OCI-LY3 (cell line): ENCODE results near the gene CALU.

ENCODE experiments used
- EZH2phosphoT487 ChIP-seq: fragments of 200-600 bp; shearing (Covaris generic); IDR thresholded peaks from 2 replicates; pipeline ENCODE4 v1.6.1; 2018; ENCODE audit warnings: antibody characterized with exemption, mixed run types, low read depth
- TF ChIP-seq, protein P1 (sequence below): fragments of 200-600, 300-600 bp; sonication (generic); IDR thresholded peaks from 2 replicates; pipeline ENCODE4 v1.5.1; 2014; ENCODE audit warnings: antibody characterized with exemption, low read length, low read depth

DNA sequence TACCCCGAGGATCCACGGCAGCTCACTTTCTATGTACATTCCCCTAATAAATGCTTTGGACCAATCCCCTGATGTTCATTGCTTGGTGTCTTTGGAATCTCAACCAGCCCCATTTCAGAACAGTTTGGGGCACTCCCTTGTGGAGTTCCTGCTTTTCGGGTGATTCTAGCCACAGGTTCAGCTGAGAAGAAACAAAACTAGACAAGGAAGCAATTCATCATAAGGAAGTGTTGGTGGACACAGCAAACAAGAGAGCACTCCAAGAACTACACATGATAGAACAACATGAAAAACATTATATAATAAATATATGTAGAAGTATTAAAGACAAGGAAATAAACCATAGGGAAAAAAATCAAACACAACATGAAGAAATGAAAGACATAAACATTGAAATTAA, 46.6 kb downstream of the CALU start:
- TF ChIP-seq, protein P1, sequence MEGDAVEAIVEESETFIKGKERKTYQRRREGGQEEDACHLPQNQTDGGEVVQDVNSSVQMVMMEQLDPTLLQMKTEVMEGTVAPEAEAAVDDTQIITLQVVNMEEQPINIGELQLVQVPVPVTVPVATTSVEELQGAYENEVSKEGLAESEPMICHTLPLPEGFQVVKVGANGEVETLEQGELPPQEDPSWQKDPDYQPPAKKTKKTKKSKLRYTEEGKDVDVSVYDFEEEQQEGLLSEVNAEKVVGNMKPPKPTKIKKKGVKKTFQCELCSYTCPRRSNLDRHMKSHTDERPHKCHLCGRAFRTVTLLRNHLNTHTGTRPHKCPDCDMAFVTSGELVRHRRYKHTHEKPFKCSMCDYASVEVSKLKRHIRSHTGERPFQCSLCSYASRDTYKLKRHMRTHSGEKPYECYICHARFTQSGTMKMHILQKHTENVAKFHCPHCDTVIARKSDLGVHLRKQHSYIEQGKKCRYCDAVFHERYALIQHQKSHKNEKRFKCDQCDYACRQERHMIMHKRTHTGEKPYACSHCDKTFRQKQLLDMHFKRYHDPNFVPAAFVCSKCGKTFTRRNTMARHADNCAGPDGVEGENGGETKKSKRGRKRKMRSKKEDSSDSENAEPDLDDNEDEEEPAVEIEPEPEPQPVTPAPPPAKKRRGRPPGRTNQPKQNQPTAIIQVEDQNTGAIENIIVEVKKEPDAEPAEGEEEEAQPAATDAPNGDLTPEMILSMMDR = no peak
- no peak for TF ChIP-seq EZH2phosphoT487
